Amniotic stem cell (primary cell): ENCODE results near the gene SLC6A17.

Source experiments
- DNase-seq: peaks from one replicate; lab custom pipeline; 2025; lab: John Stamatoyannopoulos, UW

SLC6A17 gene

GRCh38 chr1:110205156-110205555 lies 54.9 kb downstream of the SLC6A17 start:
- DNase-seq, result no peak

GRCh38 chr1:110205591-110206155 lies 55.4 kb downstream of the SLC6A17 start:
- DNase-seq, result no peak

GRCh38 chr1:110206261-110206920 lies 56.1 kb downstream of the SLC6A17 start:
- DNase-seq, result no peak

- DNase-seq, result peak; percentile 28
Observed at GRCh38 chr1:110207831-110208230, 57.5 kb downstream of the SLC6A17 start.

GRCh38 chr1:110208916-110209645 lies 58.8 kb downstream of the SLC6A17 start:
- no peak for DNase-seq

GRCh38 chr1:110209715-110210603 lies 59.7 kb downstream of the SLC6A17 start, which contains the start of gene KCNC4:
TSS of gene KCNC4 (plus strand) at chr1:110210314. CDS start at chr1:110211500, 1,186 bp downstream.
- DNase-seq, result peak; percentile 31

- DNase-seq, result no peak
Observed at GRCh38 chr1:110210604-110211495, 60.6 kb downstream of the SLC6A17 start.

- no peak for DNase-seq
Observed at GRCh38 chr1:110211496-110212168, 61.3 kb downstream of the SLC6A17 start.

- DNase-seq, result no peak
Observed at GRCh38 chr1:110212169-110213142, 62.2 kb downstream of the SLC6A17 start.

GRCh38 chr1:110213143-110213540 lies 62.8 kb downstream of the SLC6A17 start:
- no peak for DNase-seq

GRCh38 chr1:110214454-110215404 lies 64.4 kb downstream of the SLC6A17 start:
- no peak for DNase-seq

GRCh38 chr1:110215621-110216515 lies 65.6 kb downstream of the SLC6A17 start:
- DNase-seq, result no peak

- no peak for DNase-seq
Observed at GRCh38 chr1:110216844-110217444, 66.7 kb downstream of the SLC6A17 start.

GRCh38 chr1:110218137-110218536 lies 67.8 kb downstream of the SLC6A17 start:
- DNase-seq, result no peak

GRCh38 chr1:110218739-110219138 lies 68.4 kb downstream of the SLC6A17 start:
- no peak for DNase-seq

- DNase-seq, result no peak
Observed at GRCh38 chr1:110220324-110220723, 70.0 kb downstream of the SLC6A17 start.

- DNase-seq, result no peak
Observed at GRCh38 chr1:110221119-110221518, 70.8 kb downstream of the SLC6A17 start.
